Effector memory CD8-positive, alpha-beta T cell (primary cell): ENCODE measurements around the gene ABLIM1.
A peak's percentile ranks its signal among the peaks of the same experiment; 100 is the strongest.

Source experiments
- ATAC-seq: fragments of 150-1000 bp; cut with Tn5 transposase; replicated peaks from 2 replicates; pipeline ENCODE4 v1.10.0; 2021; ENCODE audit warnings: mild to moderate bottlenecking, moderate library complexity
- DNase-seq, 3 experiments: peaks; one replicate each; pipeline ENCODE4 v3.0.0; 2021
- H3K27ac Mint-ChIP-seq, 2 donors: one replicate each; pipeline ENCODE4 v1.8.0; 2022; ENCODE audit warnings: mild to moderate bottlenecking in 2 of 2, mixed read lengths in 2 of 2, moderate library complexity in 2 of 2
- H3K27me3 Mint-ChIP-seq, 2 donors: one replicate each; pipeline ENCODE4 v1.8.0; 2022; ENCODE audit warnings: mixed read lengths in 2 of 2
- H3K36me3 Mint-ChIP-seq: one replicate; pipeline ENCODE4 v1.8.0; 2022; ENCODE audit warnings: mild to moderate bottlenecking, moderate library complexity, mixed read lengths; ENCODE audit not compliant: insufficient read depth
- H3K4me1 Mint-ChIP-seq, 2 donors: one replicate each; pipeline ENCODE4 v1.8.0; 2022; ENCODE audit warnings: low read depth in 2 of 2, mixed read lengths in 2 of 2
- H3K4me3 Mint-ChIP-seq, 2 donors: one replicate each; pipeline ENCODE4 v1.8.0; 2022; ENCODE audit warnings: mild to moderate bottlenecking in 2 of 2, mixed read lengths in 2 of 2, moderate library complexity in 2 of 2
- H3K9me3 Mint-ChIP-seq, 2 donors: one replicate each; pipeline ENCODE4 v1.8.0; 2022; ENCODE audit warnings: mixed read lengths in 2 of 2

The ABLIM1 gene

GRCh38 chr10:114685456-114685855 lies 27.4 kb upstream of the ABLIM1 start:
- no peaks in the 10 kb centered on the region for H3K36me3 Mint-ChIP-seq
- no peaks in the 10 kb centered on the region for H3K4me1 Mint-ChIP-seq
- ATAC-seq (no peak), DNase-seq (no peak)
- H3K4me3 Mint-ChIP-seq = no peak overlapping the region
- H3K27me3 Mint-ChIP-seq = peaks cover 0 to 6% of the 10 kb centered on the region in 2 donors
- peak overlapping the region in 1 of 2 donors; percentile 19 for H3K27ac Mint-ChIP-seq
- no peaks in the 10 kb centered on the region for H3K9me3 Mint-ChIP-seq

GRCh38 chr10:114684822-114685209 lies 26.7 kb upstream of the ABLIM1 start:
- H3K27me3 Mint-ChIP-seq = peaks cover 0 to 6% of the 10 kb centered on the region in 2 donors
- DNase-seq (no peak), ATAC-seq (no peak)
- no peaks in the 10 kb centered on the region for H3K4me1 Mint-ChIP-seq
- no peak overlapping the region for H3K4me3 Mint-ChIP-seq
- H3K9me3 Mint-ChIP-seq = no peaks in the 10 kb centered on the region
- H3K27ac Mint-ChIP-seq = no peak overlapping the region
- H3K36me3 Mint-ChIP-seq = no peaks in the 10 kb centered on the region

DNA sequence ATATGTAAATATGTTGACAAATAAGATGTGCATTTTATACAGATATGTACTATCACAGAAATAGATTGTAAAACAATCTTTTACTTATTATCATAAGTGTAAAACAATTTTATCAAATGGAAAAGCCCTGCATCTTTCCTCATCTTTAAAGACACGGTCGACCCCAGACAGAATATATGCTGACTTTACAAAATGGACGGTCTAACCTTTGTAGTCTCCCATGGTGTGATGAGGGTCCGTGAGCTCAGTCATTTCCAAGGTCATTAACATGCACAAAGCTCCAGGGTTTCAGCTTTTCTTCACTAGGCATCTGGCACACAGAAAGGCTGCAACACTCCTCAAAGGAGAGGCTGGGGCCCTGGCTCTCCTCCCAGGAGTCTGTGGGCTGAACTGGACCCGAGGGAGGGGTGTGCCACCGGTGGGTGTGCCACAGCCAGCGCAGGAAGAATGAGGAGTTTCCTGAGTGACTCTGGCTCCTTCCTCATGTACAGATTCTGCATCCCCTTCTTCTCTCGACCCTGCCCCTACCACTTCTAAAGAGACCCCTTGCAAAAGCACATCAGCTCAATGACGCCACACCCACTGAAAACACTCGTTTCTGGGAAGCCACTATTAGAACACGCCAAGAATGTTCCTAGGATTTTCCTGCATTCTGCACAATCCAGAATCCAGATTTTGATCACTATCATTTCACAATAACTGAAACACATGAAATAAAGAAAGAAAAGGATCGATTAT lies 26.2 kb upstream of the ABLIM1 start:
- H3K4me1 Mint-ChIP-seq = no peaks in the 10 kb centered on the region
- peaks cover 0 to 6% of the 10 kb centered on the region in 2 donors for H3K27me3 Mint-ChIP-seq
- no peak overlapping the region for H3K4me3 Mint-ChIP-seq
- DNase-seq (no peak), ATAC-seq (no peak)
- no peaks in the 10 kb centered on the region for H3K36me3 Mint-ChIP-seq
- no peaks in the 10 kb centered on the region for H3K9me3 Mint-ChIP-seq
- no peak overlapping the region for H3K27ac Mint-ChIP-seq

DNA sequence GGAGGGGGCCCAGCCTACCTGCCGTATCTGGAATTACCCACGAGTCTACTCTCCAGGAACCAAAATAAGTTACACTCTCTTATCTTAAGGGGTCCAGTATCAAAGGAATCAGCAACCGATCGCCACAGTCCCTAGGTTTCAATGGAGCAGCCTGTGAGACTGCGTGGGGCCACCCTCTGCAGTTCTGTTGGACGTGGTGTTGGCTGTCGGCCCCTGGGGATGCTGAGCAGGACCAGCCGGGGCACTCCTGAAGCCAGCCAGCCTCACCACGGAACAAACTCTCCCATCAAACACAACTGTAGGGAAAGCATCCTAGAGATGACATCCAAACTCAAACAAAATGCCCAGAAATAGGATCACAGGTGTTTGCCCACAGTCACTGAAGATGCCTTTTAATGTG lies 25.5 kb upstream of the ABLIM1 start:
- DNase-seq (no peak), ATAC-seq (no peak)
- Mint-ChIP-seq H3K27ac (no peak overlapping the region), H3K4me1 (no peaks in the 10 kb centered on the region), H3K4me3 (no peak overlapping the region), H3K36me3 (no peaks in the 10 kb centered on the region), H3K27me3 (peaks cover 0 to 6% of the 10 kb centered on the region in 2 donors), H3K9me3 (no peaks in the 10 kb centered on the region)

DNA sequence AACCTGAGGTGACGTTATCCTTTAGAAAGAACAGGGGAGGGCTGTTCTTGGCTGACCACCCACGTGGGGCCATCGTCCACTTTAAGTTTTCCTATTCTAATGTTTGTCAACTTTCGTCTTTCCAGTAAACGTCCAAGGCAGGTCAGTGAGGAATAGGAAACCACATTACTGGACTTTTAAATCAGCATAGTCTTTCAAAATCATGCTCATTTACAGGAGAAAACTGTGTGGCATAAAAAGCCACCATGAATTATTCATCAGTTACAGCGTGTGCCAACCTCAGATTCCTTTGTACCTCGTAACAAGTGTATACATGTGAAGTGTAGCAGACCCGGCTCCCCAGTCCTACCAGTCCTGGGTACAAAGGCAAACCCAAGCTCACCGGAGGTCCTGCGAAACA lies 25.1 kb upstream of the ABLIM1 start:
- Mint-ChIP-seq H3K27me3 (peaks cover 0 to 6% of the 10 kb centered on the region in 2 donors), H3K4me1 (no peaks in the 10 kb centered on the region), H3K36me3 (no peaks in the 10 kb centered on the region), H3K27ac (no peak overlapping the region), H3K9me3 (no peaks in the 10 kb centered on the region), H3K4me3 (no peak overlapping the region)
- DNase-seq (no peak), ATAC-seq (no peak)

DNA sequence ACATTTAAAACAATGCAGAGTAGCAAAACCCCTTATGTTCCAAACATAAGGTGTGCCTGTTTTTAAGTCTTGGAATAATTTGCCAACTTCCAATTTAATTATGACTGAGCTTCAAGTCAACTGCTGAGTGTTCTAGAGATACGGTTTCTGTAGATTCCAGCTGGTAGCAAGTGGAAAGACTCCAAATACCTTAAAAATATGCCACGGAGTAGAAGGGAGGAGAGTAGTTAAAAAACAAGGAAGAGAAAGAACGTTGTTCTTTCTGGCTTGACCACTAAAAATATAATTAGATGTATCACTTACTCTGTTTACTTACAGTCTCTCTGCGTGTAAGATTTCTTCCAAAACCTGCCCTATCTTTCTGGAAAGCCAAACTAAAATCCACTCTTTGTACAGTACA lies 24.5 kb upstream of the ABLIM1 start:
- ATAC-seq (no peak), DNase-seq (no peak)
- Mint-ChIP-seq H3K27me3 (peaks cover 0 to 6% of the 10 kb centered on the region in 2 donors), H3K4me1 (no peaks in the 10 kb centered on the region), H3K4me3 (no peak overlapping the region), H3K36me3 (no peaks in the 10 kb centered on the region), H3K9me3 (no peaks in the 10 kb centered on the region), H3K27ac (no peak overlapping the region)

DNA sequence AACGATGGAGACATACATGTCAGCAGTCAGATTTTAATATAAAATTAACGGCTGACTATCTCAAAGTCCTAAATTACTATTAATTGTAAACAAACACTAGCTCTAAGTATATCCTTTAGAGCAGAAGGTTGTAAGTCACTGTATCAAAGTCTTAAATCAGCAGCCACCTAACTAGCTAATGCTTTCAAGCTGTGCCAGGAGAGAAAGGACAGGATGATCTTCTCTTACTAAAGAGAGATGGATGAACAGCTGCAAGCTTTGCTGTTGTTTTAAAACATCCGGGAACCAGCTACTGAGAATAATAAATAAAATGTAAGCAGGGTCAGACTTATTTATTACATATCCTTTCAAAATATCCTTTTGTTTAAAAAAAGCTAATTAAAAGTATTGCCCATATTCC lies 24.0 kb upstream of the ABLIM1 start:
- no peak for ATAC-seq
- Mint-ChIP-seq H3K9me3 (no peaks in the 10 kb centered on the region), H3K27me3 (peaks cover 0 to 6% of the 10 kb centered on the region in 2 donors), H3K27ac (no peak overlapping the region), H3K4me1 (no peaks in the 10 kb centered on the region), H3K36me3 (no peaks in the 10 kb centered on the region), H3K4me3 (no peak overlapping the region)
- no peak for DNase-seq

DNA sequence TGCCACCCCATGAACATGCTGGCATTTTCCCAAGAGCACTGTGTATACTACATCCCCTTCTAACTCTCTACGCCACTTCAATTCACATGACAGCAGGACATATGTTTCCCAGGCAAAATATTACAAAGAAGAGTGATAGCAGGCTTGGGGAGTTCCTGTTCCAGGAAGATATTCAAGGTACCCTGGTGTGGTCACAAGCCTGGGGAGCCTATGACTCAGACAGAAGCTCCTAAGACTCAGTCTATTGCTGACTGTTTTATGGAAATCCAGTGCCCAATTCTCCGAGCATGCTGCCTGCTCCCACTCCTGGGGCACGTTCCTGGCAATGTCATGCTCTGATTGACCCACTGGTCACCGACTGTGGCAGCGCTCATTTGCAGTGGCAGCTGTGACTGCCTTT lies 23.5 kb upstream of the ABLIM1 start:
- no peaks in the 10 kb centered on the region for H3K4me1 Mint-ChIP-seq
- H3K4me3 Mint-ChIP-seq = no peak overlapping the region
- ATAC-seq (no peak), DNase-seq (no peak)
- H3K9me3 Mint-ChIP-seq = no peaks in the 10 kb centered on the region
- H3K27me3 Mint-ChIP-seq = peaks cover 0 to 6% of the 10 kb centered on the region in 2 donors
- no peaks in the 10 kb centered on the region for H3K36me3 Mint-ChIP-seq
- no peak overlapping the region for H3K27ac Mint-ChIP-seq

GRCh38 chr10:114680543-114681117 lies 22.6 kb upstream of the ABLIM1 start:
- H3K9me3 Mint-ChIP-seq = no peaks in the 10 kb centered on the region
- H3K27ac Mint-ChIP-seq = no peak overlapping the region
- no peaks in the 10 kb centered on the region for H3K4me1 Mint-ChIP-seq
- ATAC-seq (no peak), DNase-seq (no peak)
- H3K4me3 Mint-ChIP-seq = no peak overlapping the region
- H3K36me3 Mint-ChIP-seq = no peaks in the 10 kb centered on the region
- H3K27me3 Mint-ChIP-seq = peaks cover 0 to 12% of the 10 kb centered on the region in 2 donors

GRCh38 chr10:114679552-114679951 lies 21.5 kb upstream of the ABLIM1 start:
- no peak overlapping the region for H3K4me3 Mint-ChIP-seq
- no peak for ATAC-seq

GRCh38 chr10:114678820-114679219 lies 20.7 kb upstream of the ABLIM1 start:
- ATAC-seq (no peak), DNase-seq (no peak)
- H3K4me3 Mint-ChIP-seq = no peak overlapping the region
- H3K27me3 Mint-ChIP-seq = peaks cover 1 to 20% of the 10 kb centered on the region in 2 donors
- no peaks in the 10 kb centered on the region for H3K4me1 Mint-ChIP-seq
- H3K27ac Mint-ChIP-seq = no peak overlapping the region
- no peaks in the 10 kb centered on the region for H3K36me3 Mint-ChIP-seq
- no peaks in the 10 kb centered on the region for H3K9me3 Mint-ChIP-seq

More at GRCh38 chr10:114679552-114679951, 21.5 kb upstream of the ABLIM1 start:
- Mint-ChIP-seq H3K27ac (no peak overlapping the region), H3K36me3 (no peaks in the 10 kb centered on the region), H3K4me1 (no peaks in the 10 kb centered on the region), H3K9me3 (no peaks in the 10 kb centered on the region), H3K27me3 (peaks cover 0 to 20% of the 10 kb centered on the region in 2 donors)
- DNase-seq = no peak

GRCh38 chr10:114678336-114678735 lies 20.3 kb upstream of the ABLIM1 start:
- ATAC-seq (no peak), DNase-seq (no peak)
- no peak overlapping the region for H3K27ac Mint-ChIP-seq
- H3K4me1 Mint-ChIP-seq = no peaks in the 10 kb centered on the region
- no peak overlapping the region for H3K4me3 Mint-ChIP-seq
- H3K36me3 Mint-ChIP-seq = no peaks in the 10 kb centered on the region
- peaks cover 6 to 20% of the 10 kb centered on the region in 2 donors for H3K27me3 Mint-ChIP-seq
- H3K9me3 Mint-ChIP-seq = no peaks in the 10 kb centered on the region

GRCh38 chr10:114674346-114674745 lies 16.3 kb upstream of the ABLIM1 start:
- no peaks in the 10 kb centered on the region for H3K9me3 Mint-ChIP-seq
- no peak overlapping the region for H3K4me3 Mint-ChIP-seq
- H3K27ac Mint-ChIP-seq = no peak overlapping the region
- ATAC-seq = no peak
- no peak for DNase-seq
- H3K4me1 Mint-ChIP-seq = no peaks in the 10 kb centered on the region
- H3K36me3 Mint-ChIP-seq = no peaks in the 10 kb centered on the region
- H3K27me3 Mint-ChIP-seq = peaks cover 8 to 14% of the 10 kb centered on the region in 2 donors

- Mint-ChIP-seq H3K27ac (no peak overlapping the region), H3K4me1 (no peaks in the 10 kb centered on the region), H3K9me3 (no peaks in the 10 kb centered on the region), H3K36me3 (no peaks in the 10 kb centered on the region), H3K27me3 (peaks cover 0 to 8% of the 10 kb centered on the region in 2 donors), H3K4me3 (no peak overlapping the region)
- ATAC-seq (no peak), DNase-seq (no peak)
Measured at GRCh38 chr10:114669648-114670047, 11.6 kb upstream of the ABLIM1 start.
